Stimulated activated CD4-positive, alpha-beta T cell treated with anti-CD3 and anti-CD28 coated beads, Interleukin-1b, Interleukin-23, amount 100 ng/mL, for 1 hour (primary cell): ENCODE results near the gene OR4F15.
"Not testable (repeated sequence)": the region's sequence is repeated elsewhere in the genome, so short reads cannot be mapped to it uniquely, and the experiment has no call there.

Experiments
- DNase-seq, 2 donors: peaks; one replicate each; pipeline ENCODE4 v3.0.0-alpha.2; 2020; ENCODE audit warnings: low read depth in 2 of 2

Gene OR4F15

DNA sequence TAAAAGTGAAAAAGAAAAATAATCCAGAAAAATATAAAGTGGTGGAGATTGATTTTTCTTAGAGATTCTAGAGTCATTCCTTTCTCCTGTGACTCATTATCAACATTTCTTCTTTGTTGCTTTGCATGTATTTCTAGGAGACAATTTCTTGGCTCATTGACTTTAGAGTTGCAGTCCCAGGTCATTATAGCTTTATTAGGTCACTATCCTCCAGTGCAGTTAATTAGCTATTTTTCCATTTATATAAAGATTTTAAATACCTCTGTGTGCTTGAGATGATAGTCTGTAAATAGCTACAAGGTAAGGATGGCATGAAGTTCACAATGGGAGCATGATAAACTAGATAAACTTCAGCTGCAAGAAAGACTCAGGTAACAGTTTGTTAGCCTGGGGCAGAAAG is at the start of gene OR4F15:
Gene OR4F15 (plus strand): TSS at position 301 of the 400 bp plus-strand sequence. CDS start 5,985 bp downstream, outside the sequence.
- no peak for DNase-seq

GRCh38 chr15:101764669-101765339 is 47.2 kb upstream of the OR4F15 start:
- DNase-seq = not testable (repeated sequence)

GRCh38 chr15:101765340-101765671 is 46.7 kb upstream of the OR4F15 start:
- not testable (repeated sequence) for DNase-seq

DNA sequence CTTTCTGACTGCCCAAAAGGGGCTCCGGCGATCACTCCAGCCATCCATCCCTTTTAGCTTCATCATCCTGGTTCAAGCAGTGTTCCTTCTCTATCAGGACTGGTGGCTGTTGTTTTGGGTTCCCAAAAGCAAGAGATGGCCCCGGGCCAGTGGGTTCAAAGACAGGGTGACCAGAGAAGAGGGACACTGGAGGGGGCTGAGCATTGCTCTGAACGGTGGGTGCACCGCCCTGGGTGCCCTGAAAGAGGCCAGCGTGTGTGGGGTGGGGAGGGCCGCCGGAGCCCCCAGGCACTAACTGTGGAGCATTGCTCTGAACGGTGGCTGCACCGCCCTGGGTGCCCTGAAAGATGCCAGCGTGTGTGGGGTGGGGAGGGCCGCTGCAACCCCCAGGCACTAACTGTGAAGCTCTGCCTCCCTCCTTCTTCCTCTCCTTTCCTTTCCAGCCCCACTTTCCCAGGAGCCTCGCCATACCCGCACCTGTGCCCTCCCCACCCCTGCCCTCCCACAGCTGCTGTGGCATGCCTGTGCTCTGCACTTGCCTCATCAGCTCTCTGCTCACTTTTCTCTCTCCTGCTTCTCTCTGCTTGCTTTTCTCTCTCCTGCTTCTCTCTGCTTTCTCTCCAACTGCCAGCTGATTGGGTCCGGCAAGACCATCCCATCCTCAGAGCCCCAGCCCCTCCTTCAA is 46.1 kb upstream of the OR4F15 start:
- no peak for DNase-seq

DNA sequence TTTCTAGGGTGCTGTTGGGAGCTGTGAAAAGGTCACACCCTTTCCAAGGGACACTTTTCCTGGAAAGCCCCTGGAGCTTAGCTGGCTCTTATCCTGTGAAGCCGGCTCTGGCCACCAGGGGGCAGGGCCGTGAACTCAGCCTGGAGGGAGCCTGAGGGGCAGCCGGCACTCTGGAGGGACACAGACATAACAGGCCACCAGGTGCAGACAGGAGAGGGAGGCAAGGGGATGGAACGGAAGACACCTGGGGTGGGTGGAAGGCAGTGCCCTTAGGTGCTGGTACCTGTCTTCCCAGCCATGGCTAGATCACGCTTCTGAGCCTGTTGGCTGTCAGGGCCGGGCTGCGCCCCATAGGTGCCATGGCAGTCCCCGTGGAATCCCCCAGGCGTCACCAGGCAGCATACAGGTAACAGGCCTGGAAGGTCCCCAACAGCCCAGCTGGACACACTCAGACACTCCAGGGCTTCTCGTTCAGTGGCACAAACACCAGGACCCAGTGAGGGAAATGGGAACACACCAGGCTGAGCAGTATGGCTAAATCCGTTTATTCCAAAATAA is 44.8 kb upstream of the OR4F15 start:
- not testable (repeated sequence) for DNase-seq

GRCh38 chr15:101772921-101773320 is 39.1 kb upstream of the OR4F15 start:
- no peak for DNase-seq

GRCh38 chr15:101773496-101774100 is 38.4 kb upstream of the OR4F15 start:
- DNase-seq = no peak

GRCh38 chr15:101775136-101775535 is 36.9 kb upstream of the OR4F15 start:
- no peak for DNase-seq

DNA sequence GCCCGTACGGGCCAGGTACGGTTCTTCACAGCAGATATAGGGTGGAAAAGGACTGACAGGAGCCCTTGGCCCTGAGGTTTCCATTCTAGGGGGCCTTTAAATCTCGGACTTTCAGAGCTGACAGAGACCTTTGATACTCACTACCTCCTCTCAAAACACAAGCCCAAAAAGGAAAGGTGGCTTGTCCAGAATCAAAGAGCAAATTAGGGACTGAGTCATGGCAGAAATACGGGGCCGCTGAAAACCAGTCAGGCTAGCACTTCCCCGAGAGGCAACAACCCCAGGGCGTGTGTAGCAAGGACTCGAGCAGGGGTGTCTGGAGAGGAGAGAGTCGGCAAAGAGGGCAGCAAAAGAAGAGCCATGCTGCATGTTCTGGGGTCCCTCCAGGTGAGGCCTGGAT is 33.4 kb upstream of the OR4F15 start:
- DNase-seq = not testable (repeated sequence)

DNA sequence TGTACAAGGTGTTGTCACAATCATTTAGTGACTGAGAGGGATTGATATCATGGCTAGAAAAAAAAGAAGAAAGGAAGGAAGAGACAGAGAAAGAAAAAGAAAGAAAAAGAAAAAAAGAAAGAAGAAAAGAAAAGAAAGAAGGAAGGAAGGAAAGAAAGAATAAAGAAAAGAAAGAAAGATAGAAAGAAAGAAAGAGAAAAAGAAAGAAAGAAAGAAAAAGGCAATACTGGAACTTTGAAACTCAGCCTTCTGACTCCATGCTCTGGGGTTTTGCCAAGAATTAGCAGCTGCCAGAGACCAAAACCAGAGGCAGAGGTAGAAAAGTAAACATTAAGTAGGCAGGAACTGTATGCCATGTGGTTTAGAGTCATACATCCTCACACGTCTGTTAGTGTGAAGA is 31.8 kb upstream of the OR4F15 start:
- not testable (repeated sequence) for DNase-seq

DNA sequence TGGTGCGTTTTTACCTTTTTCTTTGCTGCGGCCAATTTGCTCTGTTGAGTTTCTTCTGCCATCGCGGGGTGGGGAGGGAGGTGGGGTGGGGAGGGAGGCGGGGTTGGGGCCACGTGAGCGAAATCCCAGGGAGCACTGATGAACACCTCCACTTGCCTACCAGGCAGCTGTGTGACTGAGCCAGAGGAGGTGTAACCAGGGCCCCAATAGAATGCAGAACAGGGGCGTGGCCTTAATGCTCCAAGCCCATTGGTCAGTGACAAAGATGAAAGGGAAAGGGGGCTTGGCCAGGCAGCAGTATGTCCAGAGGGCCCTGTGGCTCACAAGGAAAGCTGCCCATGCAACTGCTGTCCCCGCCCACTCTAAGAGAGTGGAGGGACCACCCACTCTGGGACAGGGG is 30.1 kb upstream of the OR4F15 start:
- DNase-seq = no peak

- DNase-seq = no peak
Measured at GRCh38 chr15:101784644-101785043, 27.4 kb upstream of the OR4F15 start.

DNA sequence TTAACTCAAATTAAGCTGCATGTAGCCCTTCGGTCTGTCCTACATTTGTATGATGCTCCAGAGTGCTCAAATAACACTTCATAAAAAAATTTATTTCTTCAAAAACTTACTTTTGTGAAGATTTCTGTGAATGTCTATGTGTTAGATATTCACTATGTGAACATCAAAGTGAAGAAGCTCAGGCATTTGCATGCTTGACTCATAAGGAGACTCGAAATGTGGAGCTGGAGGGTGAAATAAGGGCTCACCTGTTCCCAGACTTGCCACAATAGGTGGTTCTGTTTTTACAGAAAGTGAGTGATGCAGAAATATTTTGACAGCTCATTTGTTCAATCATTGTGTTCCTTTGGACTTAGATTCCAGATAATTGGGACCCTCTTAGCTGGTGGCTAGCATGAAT is 25.6 kb upstream of the OR4F15 start:
- not testable (repeated sequence) for DNase-seq

- not testable (repeated sequence) for DNase-seq
Measured at GRCh38 chr15:101788001-101788400, 24.0 kb upstream of the OR4F15 start.

- DNase-seq = not testable (repeated sequence)
Measured at GRCh38 chr15:101788503-101789269, 23.3 kb upstream of the OR4F15 start.

DNA sequence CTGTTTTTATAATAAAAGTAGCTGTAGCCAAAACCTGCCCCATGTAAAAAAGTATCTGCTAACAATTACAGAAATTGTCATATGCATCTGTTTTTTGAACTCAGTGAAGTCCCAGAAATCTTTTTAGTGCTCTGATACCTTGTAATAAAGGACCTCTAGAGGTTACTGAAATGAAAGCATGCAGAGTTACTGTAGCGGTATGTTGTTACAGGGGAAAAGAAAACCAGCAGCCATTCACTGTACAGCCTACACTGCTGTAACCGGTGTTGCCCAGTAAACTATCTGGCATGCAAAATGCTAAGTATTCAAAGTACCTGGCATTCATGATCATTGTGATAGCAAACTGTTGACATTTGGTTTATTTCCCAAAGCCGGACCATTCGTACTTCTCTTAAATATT is 21.3 kb upstream of the OR4F15 start:
- not testable (repeated sequence) for DNase-seq

DNA sequence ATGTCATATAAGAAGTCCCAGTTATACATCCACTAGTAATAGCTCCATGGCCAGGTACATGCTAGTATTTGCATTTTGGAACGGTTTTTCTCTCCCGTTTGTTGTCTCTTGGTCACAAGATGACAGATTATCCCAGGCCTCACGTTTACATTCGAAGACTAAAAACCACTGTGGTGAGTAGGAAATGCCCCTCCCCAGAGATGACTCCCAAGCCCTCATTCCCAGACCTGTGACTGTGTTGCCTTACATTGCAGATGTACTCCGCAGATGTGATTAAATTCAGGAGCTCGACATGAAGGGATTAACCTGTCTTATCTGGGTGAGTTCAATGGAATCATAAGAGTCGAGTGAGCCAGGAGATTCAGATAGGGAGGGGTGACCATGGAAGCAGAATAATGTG is 18.0 kb upstream of the OR4F15 start:
- not testable (repeated sequence) for DNase-seq

DNA sequence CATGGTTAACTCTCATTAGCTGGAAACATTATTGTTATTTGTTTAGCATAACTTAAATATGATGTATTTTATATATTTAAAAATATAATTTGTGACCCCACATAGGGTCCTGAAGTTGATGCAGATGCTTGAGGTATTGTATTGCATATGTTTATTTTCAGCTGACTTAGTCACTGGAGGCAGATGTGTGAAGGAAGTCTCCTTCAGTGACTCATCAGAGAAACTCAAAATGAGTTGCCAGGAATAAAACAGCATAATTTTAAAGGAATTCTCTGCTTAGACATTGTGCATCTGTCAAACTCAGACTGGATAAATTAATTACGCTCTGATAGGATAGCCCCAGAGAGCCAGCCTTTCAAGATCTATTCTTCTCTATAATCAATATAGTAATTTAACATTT is 16.5 kb upstream of the OR4F15 start:
- DNase-seq = no peak

DNA sequence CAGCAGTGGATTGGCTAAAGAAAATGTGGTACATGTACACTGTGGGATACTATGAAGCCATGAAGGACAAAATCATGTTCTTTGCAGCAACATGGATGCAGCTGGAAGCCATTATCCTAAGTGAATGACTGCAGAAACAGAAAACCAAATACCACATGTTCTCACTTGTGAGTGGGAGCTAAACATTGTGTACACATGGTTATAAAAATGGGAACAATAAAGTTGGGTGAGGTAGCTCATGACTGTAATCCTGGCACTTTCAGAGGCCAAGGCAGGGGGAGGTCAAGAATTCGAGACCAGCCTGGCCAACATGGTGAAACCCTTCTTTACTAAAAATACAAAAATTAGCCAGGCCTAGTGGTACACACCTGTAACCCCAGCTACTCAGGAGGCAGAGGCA is 12.3 kb upstream of the OR4F15 start:
- no peak for DNase-seq

DNA sequence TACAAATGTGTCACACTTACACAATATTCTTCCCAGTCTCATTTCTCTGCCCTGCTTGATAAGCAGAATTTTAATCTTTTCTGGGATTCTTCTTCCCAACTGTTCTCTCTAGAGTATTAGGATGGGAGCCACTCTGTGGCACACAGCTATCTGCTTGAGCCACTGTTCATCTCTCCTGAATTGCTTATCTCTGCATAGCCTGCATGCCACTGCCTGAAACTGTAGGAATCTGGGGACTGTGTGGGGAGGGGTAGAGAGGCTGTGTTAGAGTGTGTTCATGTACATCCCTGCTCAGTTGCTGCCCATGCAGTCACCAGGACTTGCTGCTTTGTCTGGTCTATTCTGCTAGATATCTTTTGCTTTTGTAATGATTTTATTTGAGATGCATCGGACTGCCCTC is 11.0 kb upstream of the OR4F15 start:
- no peak for DNase-seq

- DNase-seq = no peak
Measured at GRCh38 chr15:101803209-101803608, 8.8 kb upstream of the OR4F15 start, which contains the start of gene OR4F6. Gene OR4F6 (plus strand): TSS chr15:101803509. CDS start chr15:101805720, 2,211 bp downstream.

- DNase-seq = no peak
Measured at GRCh38 chr15:101803676-101804075, 8.3 kb upstream of the OR4F15 start.
